WTC11 (cell line): Measurements from ENCODE around the gene RASIP1. TPM values are rescaled to one million over a fixed set of nuclear protein-coding genes. Genes with fewer than 3 reads are reported as not detected.

ENCODE experiments used
- ATAC-seq: fragments of 200-7000 bp; cut with Tn5 transposase; 2 replicates; pipeline ENCODE4 v1.10.0; 2021; ENCODE audit warnings: mild to moderate bottlenecking, moderate library complexity
- CTCF ChIA-PET: fragments of 300-600 bp; sonication (Branson Sonifier 250); formaldehyde crosslinking; loops from one replicate; lab custom pipeline; 2021; ENCODE audit warnings: antibody characterized with exemption; lab: Charles Lee
- POLR2A ChIA-PET: fragments of 350-600 bp; sonication (Branson Sonifier 250); formaldehyde crosslinking; loops from one replicate; lab custom pipeline; 2021; ENCODE audit warnings: antibody characterized with exemption; lab: Charles Lee
- DNase-seq: peaks from one replicate; pipeline ENCODE4 v3.0.0; 2021; ENCODE audit warnings: low spot score
- H3K27ac Mint-ChIP-seq: 2 replicates; pipeline ENCODE4 v1.8.0; 2021; ENCODE audit warnings: mixed read lengths
- H3K27me3 Mint-ChIP-seq: 2 replicates; pipeline ENCODE4 v1.8.0; 2021; ENCODE audit warnings: low read depth, mild to moderate bottlenecking, moderate library complexity, mixed read lengths
- H3K36me3 Mint-ChIP-seq: 2 replicates; pipeline ENCODE4 v1.8.0; 2021; ENCODE audit warnings: mixed read lengths
- H3K4me1 Mint-ChIP-seq: 2 replicates; pipeline ENCODE4 v1.8.0; 2022; ENCODE audit warnings: mixed read lengths
- H3K4me3 Mint-ChIP-seq: 2 replicates; pipeline ENCODE4 v1.8.0; 2021; ENCODE audit warnings: mild to moderate bottlenecking, moderate library complexity, mixed read lengths
- H3K9me3 Mint-ChIP-seq: 2 replicates; pipeline ENCODE4 v1.8.0; 2021; ENCODE audit warnings: mixed read lengths
- ERG ChIP-seq: fragments of 250-450 bp; sonication (Bioruptor Pico); IDR thresholded peaks from 2 replicates; pipeline ENCODE4 v1.8.0; 2021; ENCODE audit warnings: mild to moderate bottlenecking
- ESRRA ChIP-seq: sonication (generic); formaldehyde crosslinking; IDR thresholded peaks from 2 replicates; pipeline ENCODE4 v1.8.1; 2022; ENCODE audit warnings: mild to moderate bottlenecking, missing genetic modification reagents, borderline replicate concordance
- FOXK1 ChIP-seq: sonication (generic); formaldehyde crosslinking; IDR thresholded peaks from 2 replicates; pipeline ENCODE4 v1.8.0; 2022; ENCODE audit warnings: mild to moderate bottlenecking, moderate library complexity, missing genetic modification reagents
- GABPB1 ChIP-seq: sonication (generic); formaldehyde crosslinking; IDR thresholded peaks from 2 replicates; pipeline ENCODE4 v1.8.1; 2023; ENCODE audit warnings: mild to moderate bottlenecking, missing genetic modification reagents
- GRHL2 ChIP-seq: fragments of 250-450 bp; sonication (Bioruptor Pico); IDR thresholded peaks from 2 replicates; pipeline ENCODE4 v1.8.0; 2022; ENCODE audit warnings: mild to moderate bottlenecking, moderate library complexity; ENCODE audit not compliant: insufficient replicate concordance, severe bottlenecking
- GTF2I ChIP-seq: fragments of 250-450 bp; sonication (Bioruptor Pico); conservative IDR thresholded peaks from 2 replicates; pipeline ENCODE4 v1.4.0; 2021; ENCODE audit warnings: mild to moderate bottlenecking
- NFATC4 ChIP-seq: fragments of 250-450 bp; sonication (Bioruptor Pico); IDR thresholded peaks from 2 replicates; pipeline ENCODE4 v1.9.0; 2021; ENCODE audit warnings: mild to moderate bottlenecking
- NFE2L1 ChIP-seq: sonication (generic); formaldehyde crosslinking; IDR thresholded peaks from 2 replicates; pipeline ENCODE4 v1.8.1; 2023; ENCODE audit warnings: missing genetic modification reagents
- USF2 ChIP-seq: sonication (generic); formaldehyde crosslinking; IDR thresholded peaks from 2 replicates; pipeline ENCODE4 v1.8.1; 2023; ENCODE audit warnings: mild to moderate bottlenecking, missing genetic modification reagents, moderate library complexity
- ZNF232 ChIP-seq: sonication (generic); formaldehyde crosslinking; IDR thresholded peaks from 2 replicates; pipeline ENCODE4 v1.8.0; 2022; ENCODE audit warnings: mild to moderate bottlenecking, missing genetic modification reagents
- ZNF317 ChIP-seq: sonication (generic); formaldehyde crosslinking; IDR thresholded peaks from 2 replicates; pipeline ENCODE4 v1.8.1; 2023; ENCODE audit warnings: low read depth, mild to moderate bottlenecking, moderate library complexity, missing genetic modification reagents, borderline replicate concordance
- ZNF423 ChIP-seq: fragments of 250-450 bp; sonication (Bioruptor Pico); IDR thresholded peaks from 2 replicates; pipeline ENCODE4 v2.1.2; 2022; ENCODE audit warnings: mild to moderate bottlenecking, moderate library complexity
- total RNA-seq: library from RNA; stranded (reverse); gene quantifications from 3 replicates; pipeline ENCODE4 v1.2.3, GENCODE V29; 2021
- TF ChIP-seq, protein P1 (sequence below): sonication (generic); formaldehyde crosslinking; IDR thresholded peaks from 2 replicates; pipeline ENCODE4 v1.8.0; 2022; ENCODE audit warnings: missing genetic modification reagents
- TF ChIP-seq, protein P2 (sequence below): sonication (generic); formaldehyde crosslinking; IDR thresholded peaks from 2 replicates; pipeline ENCODE4 v1.8.0; 2023; ENCODE audit warnings: mild to moderate bottlenecking, missing genetic modification reagents

RASIP1 gene
- total RNA-seq, 1 experiment from 2014 or later = 4.4 TPM

- TF ChIP-seq, protein P1, sequence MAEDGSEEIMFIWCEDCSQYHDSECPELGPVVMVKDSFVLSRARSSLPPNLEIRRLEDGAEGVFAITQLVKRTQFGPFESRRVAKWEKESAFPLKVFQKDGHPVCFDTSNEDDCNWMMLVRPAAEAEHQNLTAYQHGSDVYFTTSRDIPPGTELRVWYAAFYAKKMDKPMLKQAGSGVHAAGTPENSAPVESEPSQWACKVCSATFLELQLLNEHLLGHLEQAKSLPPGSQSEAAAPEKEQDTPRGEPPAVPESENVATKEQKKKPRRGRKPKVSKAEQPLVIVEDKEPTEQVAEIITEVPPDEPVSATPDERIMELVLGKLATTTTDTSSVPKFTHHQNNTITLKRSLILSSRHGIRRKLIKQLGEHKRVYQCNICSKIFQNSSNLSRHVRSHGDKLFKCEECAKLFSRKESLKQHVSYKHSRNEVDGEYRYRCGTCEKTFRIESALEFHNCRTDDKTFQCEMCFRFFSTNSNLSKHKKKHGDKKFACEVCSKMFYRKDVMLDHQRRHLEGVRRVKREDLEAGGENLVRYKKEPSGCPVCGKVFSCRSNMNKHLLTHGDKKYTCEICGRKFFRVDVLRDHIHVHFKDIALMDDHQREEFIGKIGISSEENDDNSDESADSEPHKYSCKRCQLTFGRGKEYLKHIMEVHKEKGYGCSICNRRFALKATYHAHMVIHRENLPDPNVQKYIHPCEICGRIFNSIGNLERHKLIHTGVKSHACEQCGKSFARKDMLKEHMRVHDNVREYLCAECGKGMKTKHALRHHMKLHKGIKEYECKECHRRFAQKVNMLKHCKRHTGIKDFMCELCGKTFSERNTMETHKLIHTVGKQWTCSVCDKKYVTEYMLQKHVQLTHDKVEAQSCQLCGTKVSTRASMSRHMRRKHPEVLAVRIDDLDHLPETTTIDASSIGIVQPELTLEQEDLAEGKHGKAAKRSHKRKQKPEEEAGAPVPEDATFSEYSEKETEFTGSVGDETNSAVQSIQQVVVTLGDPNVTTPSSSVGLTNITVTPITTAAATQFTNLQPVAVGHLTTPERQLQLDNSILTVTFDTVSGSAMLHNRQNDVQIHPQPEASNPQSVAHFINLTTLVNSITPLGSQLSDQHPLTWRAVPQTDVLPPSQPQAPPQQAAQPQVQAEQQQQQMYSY (CRISPR knock-in tag) = no peak
- TF ChIP-seq ZNF423 (CRISPR knock-in tag) (no peak), ERG (CRISPR knock-in tag) (no peak), GTF2I (CRISPR knock-in tag) (no peak)
- TF ChIP-seq, all 79 proteins: peak for 0
Observed at GRCh38 chr19:48750771-48751504, 10.5 kb upstream of the RASIP1 start (continued).

DNA sequence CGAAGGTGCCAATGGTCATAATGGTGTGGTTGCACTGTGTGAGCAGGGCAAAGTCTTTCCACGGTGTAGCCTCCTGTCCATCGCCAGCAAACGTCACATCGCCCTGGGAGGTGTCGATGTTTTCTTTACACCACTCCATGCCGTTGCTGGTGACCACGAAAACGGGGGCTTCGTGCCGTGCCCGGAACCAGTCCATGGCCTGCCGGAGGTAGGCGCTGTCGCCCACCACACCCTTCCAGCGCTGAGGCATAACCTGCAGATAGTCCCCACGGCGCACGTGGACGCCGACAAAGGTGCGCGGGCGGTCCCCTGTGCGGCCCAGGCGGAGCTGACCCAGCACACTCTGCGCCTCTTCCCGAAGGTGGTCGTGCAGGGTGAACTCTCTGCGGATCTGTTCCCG is 9.9 kb upstream of the RASIP1 start:
- H3K36me3 Mint-ChIP-seq = peaks cover 18% of the 10 kb centered on the region; the same call in 1 of the 2 replicates
- ChIA-PET CTCF (interaction anchor here (0.8 kb wide), 1 partner anchor 11 kb away, joined by 3 read pairs; no protein-coding TSS in a partner anchor), POLR2A (interaction anchor here (0.6 kb wide), 1 partner anchor 44 kb away, joined by 3 read pairs; no protein-coding TSS in a partner anchor)
- H3K27me3 Mint-ChIP-seq = peaks cover 14% of the 10 kb centered on the region
- H3K4me1 Mint-ChIP-seq = peaks cover 49% of the 10 kb centered on the region
- H3K27ac Mint-ChIP-seq = no peak overlapping the region
- no peaks in the 10 kb centered on the region for H3K9me3 Mint-ChIP-seq
- ATAC-seq = no peak
- H3K4me3 Mint-ChIP-seq = peak overlapping the region; percentile 95
- DNase-seq = no peak
- TF ChIP-seq ZNF232 (CRISPR knock-in tag) (no peak), FOXK1 (CRISPR knock-in tag) (no peak)

DNA sequence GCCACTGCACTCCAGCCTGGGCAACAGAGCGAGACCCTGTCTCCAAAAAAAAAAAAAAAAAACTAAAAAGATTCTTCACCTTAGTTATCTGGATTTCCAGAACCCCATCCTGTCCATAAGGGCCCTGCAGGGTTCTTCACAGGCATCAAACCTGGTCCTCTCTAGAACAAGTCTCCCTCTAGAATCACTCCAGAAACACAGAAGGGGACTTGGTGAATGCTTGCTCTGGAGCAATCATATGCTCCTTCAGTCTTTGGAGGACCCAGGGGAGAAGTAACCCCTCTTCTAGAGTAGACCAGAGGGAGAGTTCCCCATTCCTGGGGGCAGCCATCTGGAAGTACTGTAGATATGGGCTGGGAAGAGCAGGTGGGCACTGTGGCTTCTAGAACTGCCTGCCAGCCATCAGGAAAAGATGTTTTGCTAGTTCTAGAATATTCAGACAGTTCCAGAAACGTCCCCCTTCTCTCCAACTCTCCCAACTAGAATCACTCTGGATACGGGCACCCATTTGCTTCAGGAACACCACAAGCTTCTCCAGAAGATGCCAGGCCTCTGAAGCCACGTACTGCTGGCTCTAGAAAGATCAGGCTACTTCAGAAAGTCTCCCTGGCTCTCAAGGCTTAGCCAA is 9.3 kb upstream of the RASIP1 start:
- no peak for ATAC-seq
- CTCF ChIA-PET = no interaction called here
- TF ChIP-seq, protein P2, sequence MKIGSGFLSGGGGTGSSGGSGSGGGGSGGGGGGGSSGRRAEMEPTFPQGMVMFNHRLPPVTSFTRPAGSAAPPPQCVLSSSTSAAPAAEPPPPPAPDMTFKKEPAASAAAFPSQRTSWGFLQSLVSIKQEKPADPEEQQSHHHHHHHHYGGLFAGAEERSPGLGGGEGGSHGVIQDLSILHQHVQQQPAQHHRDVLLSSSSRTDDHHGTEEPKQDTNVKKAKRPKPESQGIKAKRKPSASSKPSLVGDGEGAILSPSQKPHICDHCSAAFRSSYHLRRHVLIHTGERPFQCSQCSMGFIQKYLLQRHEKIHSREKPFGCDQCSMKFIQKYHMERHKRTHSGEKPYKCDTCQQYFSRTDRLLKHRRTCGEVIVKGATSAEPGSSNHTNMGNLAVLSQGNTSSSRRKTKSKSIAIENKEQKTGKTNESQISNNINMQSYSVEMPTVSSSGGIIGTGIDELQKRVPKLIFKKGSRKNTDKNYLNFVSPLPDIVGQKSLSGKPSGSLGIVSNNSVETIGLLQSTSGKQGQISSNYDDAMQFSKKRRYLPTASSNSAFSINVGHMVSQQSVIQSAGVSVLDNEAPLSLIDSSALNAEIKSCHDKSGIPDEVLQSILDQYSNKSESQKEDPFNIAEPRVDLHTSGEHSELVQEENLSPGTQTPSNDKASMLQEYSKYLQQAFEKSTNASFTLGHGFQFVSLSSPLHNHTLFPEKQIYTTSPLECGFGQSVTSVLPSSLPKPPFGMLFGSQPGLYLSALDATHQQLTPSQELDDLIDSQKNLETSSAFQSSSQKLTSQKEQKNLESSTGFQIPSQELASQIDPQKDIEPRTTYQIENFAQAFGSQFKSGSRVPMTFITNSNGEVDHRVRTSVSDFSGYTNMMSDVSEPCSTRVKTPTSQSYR (CRISPR knock-in tag) = no peak
- TF ChIP-seq NFE2L1 (CRISPR knock-in tag) = no peak
- no peak for TF ChIP-seq GABPB1 (CRISPR knock-in tag)
- no peak for TF ChIP-seq ESRRA
- TF ChIP-seq NFATC4 (CRISPR knock-in tag) = no peak
- TF ChIP-seq GRHL2 (CRISPR knock-in tag) = no peak
- no peak for TF ChIP-seq USF2 (CRISPR knock-in tag)
- no peak for TF ChIP-seq ZNF317 (CRISPR knock-in tag)
- Mint-ChIP-seq H3K9me3 (no peaks in the 10 kb centered on the region), H3K27ac (no peak overlapping the region), H3K27me3 (peaks cover 14% of the 10 kb centered on the region), H3K36me3 (peaks cover 18% of the 10 kb centered on the region; the same call in 1 of the 2 replicates), H3K4me3 (no peak overlapping the region), H3K4me1 (peaks cover 43% of the 10 kb centered on the region)
- POLR2A ChIA-PET = no interaction called here
- DNase-seq = no peak
